ENCODE measurements around the gene RCOR2. TPM values are rescaled to one million over a fixed set of nuclear protein-coding genes. Genes with fewer than 3 reads are reported as not detected.
A peak's percentile ranks its signal among the peaks of the same experiment; 100 is the strongest.

RCOR2 gene
- total and polyA plus RNA-seq, 2 of the 13 experiments (the other 11 are each of a cell fraction or from before 2014, with no cell fraction given), result 8.3 to 8.5 TPM

DNA sequence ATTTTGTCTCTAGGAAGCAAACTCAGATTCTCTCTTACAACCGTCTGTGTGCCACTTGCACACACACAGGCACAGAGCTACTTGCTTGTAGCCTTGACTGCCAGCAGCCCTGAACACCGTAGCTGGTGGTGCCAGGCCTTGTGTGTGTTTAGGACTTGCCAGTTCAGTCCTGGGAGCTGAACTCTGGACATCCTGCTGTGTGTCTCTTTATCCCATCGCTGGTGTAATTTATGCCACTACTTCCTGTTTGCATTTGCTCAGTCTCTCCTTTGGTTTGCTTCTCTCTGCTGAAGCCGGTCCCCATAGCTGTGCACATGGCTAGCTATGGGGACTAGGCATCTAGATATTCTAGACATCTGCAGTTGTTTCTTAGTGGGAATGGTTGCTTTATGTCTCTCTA lies 54.0 kb downstream of the RCOR2 start (continued):
- TF ChIP-seq HOMEZ (CRISPR knock-in tag; IDR thresholded peaks at IDR 0.05; ENCODE audit: low read depth) (peak; percentile 64), FOXO1 (CRISPR knock-in tag; IDR thresholded peaks at IDR 0.05) (0 out of 2 replicates have a peak, but pooled peaks have one; percentile 31), FOXK1 (CRISPR knock-in tag; IDR thresholded peaks at IDR 0.05; ENCODE audit: borderline replicate concordance, low read depth) (peak; percentile 22; the same call in 1 of the 2 replicates), ATF2 (CRISPR knock-in tag; IDR thresholded peaks at IDR 0.05) (0 out of 2 replicates have a peak, but pooled peaks have one; percentile 18), MEIS1 (CRISPR knock-in tag; IDR thresholded peaks at IDR 0.05; ENCODE audit: borderline replicate concordance) (no peak), ZNF614 (CRISPR knock-in tag; IDR thresholded peaks at IDR 0.05; ENCODE audit: borderline replicate concordance) (peak; percentile 79; the same call in 1 of the 2 replicates), HNRNPL (IDR thresholded peaks at IDR 0.05; ENCODE audit: low read depth, low read length) (peak; percentile 84), NR2F6 (IDR thresholded peaks at IDR 0.05) (no peak), NR2F6 (CRISPR knock-in tag; IDR thresholded peaks at IDR 0.05) (peak; percentile 53; the same call in 1 of the 2 replicates), MIER2 (CRISPR knock-in tag; IDR thresholded peaks at IDR 0.05) (no peak), ZFY (CRISPR knock-in tag; IDR thresholded peaks at IDR 0.05) (peak; percentile 61), HOXA3 (CRISPR knock-in tag; IDR thresholded peaks at IDR 0.05) (peak; percentile 67), ZBTB33 (CRISPR knock-in tag; IDR thresholded peaks at IDR 0.05) (peak; percentile 49; the same call in 1 of the 2 replicates), ARID5B (CRISPR knock-in tag; IDR thresholded peaks at IDR 0.05) (peak; percentile 58; the same call in 1 of the 2 replicates), SAP130 (CRISPR knock-in tag; IDR thresholded peaks at IDR 0.05; ENCODE audit: low read depth) (peak; percentile 87)
- TF ChIP-seq, protein P1, sequence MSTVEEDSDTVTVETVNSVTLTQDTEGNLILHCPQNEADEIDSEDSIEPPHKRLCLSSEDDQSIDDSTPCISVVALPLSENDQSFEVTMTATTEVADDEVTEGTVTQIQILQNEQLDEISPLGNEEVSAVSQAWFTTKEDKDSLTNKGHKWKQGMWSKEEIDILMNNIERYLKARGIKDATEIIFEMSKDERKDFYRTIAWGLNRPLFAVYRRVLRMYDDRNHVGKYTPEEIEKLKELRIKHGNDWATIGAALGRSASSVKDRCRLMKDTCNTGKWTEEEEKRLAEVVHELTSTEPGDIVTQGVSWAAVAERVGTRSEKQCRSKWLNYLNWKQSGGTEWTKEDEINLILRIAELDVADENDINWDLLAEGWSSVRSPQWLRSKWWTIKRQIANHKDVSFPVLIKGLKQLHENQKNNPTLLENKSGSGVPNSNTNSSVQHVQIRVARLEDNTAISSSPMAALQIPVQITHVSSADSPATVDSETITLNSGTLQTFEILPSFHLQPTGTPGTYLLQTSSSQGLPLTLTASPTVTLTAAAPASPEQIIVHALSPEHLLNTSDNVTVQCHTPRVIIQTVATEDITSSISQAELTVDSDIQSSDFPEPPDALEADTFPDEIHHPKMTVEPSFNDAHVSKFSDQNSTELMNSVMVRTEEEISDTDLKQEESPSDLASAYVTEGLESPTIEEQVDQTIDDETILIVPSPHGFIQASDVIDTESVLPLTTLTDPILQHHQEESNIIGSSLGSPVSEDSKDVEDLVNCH (CRISPR knock-in tag; IDR thresholded peaks at IDR 0.05), result no peak

All from HepG2 (cell line).